A549 (cell line): Measurements from ENCODE around the gene KRTAP4-5.
"Not testable (repeated sequence)": the region's sequence is repeated elsewhere in the genome, so short reads cannot be mapped to it uniquely, and the experiment has no call there.

Experiments used
- BCL3 ChIP-seq: fragments of >200 bp; sonication (Bioruptor Twin); formaldehyde crosslinking; IDR thresholded peaks from 3 replicates; pipeline ENCODE4 v1.6.1; 2016
- CTCF ChIP-seq: fragments of >200 bp; sonication (Bioruptor Twin); formaldehyde crosslinking; IDR thresholded peaks from 3 replicates; pipeline ENCODE4 v1.5.1; 2016

- TF ChIP-seq BCL3, CTCF: not testable (repeated sequence)
Observed at GRCh38 chr17:41105347-41105746, 44.3 kb downstream of the KRTAP4-5 start, which contains the start of gene KRTAP4-9.
